K562 (cell line): ENCODE measurements around the gene DALRD3. TPM values are rescaled to one million over a fixed set of nuclear protein-coding genes. Genes with fewer than 3 reads are reported as not detected.

Source experiments
- CEBPG ChIP-seq, 3 experiments: fragments of 200-800 bp in 1 of 3; sonication (Bioruptor generic) in 1 of 3; sonication (generic) in 1 of 3; formaldehyde crosslinking in 1 of 3; IDR thresholded peaks in 2 of 3; conservative IDR thresholded peaks in 1 of 3; 2 replicates each; pipeline versions ENCODE4 v1.6.1 to v1.8.0; 2016 to 2022; ENCODE audit warnings: missing compliant biosample characterization in 2 of 3, missing genetic modification characterization in 2 of 3, mild to moderate bottlenecking in 1 of 3, missing genetic modification reagents in 1 of 3
- GTF2E2 ChIP-seq: fragments of 200-800 bp; sonication (Bioruptor generic); IDR thresholded peaks from 2 replicates; pipeline ENCODE4 v1.6.1; 2016; ENCODE audit warnings: missing genetic modification characterization, missing compliant biosample characterization
- HDAC3 ChIP-seq: fragments of 450-650 bp; IDR thresholded peaks from 2 replicates; pipeline ENCODE4 v1.6.1; 2018; ENCODE audit warnings: borderline replicate concordance, mild to moderate bottlenecking, moderate library complexity; ENCODE audit not compliant: partially characterized antibody
- HNRNPK ChIP-seq: fragments of 200-400 bp; formaldehyde crosslinking; IDR thresholded peaks from one replicate; pipeline ENCODE4 v1.6.1; 2018; ENCODE audit warnings: mild to moderate bottlenecking, low read depth, low read length; ENCODE audit not compliant: poor library complexity, severe bottlenecking
- KLF1 ChIP-seq: fragments of 450-650 bp; IDR thresholded peaks from 2 replicates; pipeline ENCODE4 v1.6.1; 2016; ENCODE audit warnings: missing genetic modification characterization, missing compliant biosample characterization
- PRMT5 ChIP-seq: sonication (generic); formaldehyde crosslinking; IDR thresholded peaks from 2 replicates; pipeline ENCODE4 v1.5.0; 2020; ENCODE audit warnings: missing genetic modification reagents
- TEAD4 ChIP-seq, 2 experiments: sonication (generic) in 1 of 2; formaldehyde crosslinking in 1 of 2; IDR thresholded peaks; 2 replicates each; pipeline versions ENCODE4 v1.6.1 to v1.8.0; 2012 to 2022; ENCODE audit warnings: borderline replicate concordance in 1 of 2, inconsistent platforms in 1 of 2, low read length in 1 of 2, mild to moderate bottlenecking in 1 of 2, missing genetic modification reagents in 1 of 2
- polyA plus RNA-seq, 8 experiments: library from polyadenylated mRNA; depleted of rRNA in 4 of 8; stranded (reverse) in 5 of 8; unstranded in 3 of 8; fragments of >200 nt; fragmentation: Nextera tagmentation in 2 of 8; fragmentation: Illumina TruSeq in 1 of 8; extraction: Ambion mirVana in 2 of 8; extraction: Trizol in 1 of 8; gene quantifications; 2 replicates each; pipeline versions ENCODE4 v1.2.1 to v1.2.3, GENCODE V29; 2011 to 2014; ENCODE audit warnings: inconsistent platforms in 1 of 8, missing spikeins in 1 of 8
- total RNA-seq, 7 experiments: library from RNA; depleted of rRNA in 6 of 7; stranded (reverse); fragments of >200 nt in 6 of 7; fragmentation: Illumina TruSeq in 2 of 7; extraction: Trizol in 2 of 7; gene quantifications; 2 replicates each; pipeline versions ENCODE4 v1.2.1 to v1.2.3, GENCODE V29; 2011 to 2021; ENCODE audit warnings: low replicate concordance in 1 of 7
- TF ChIP-seq, protein P1 (sequence below), 2 experiments: fragments of 450-650 bp in 1 of 2; sonication (generic) in 1 of 2; formaldehyde crosslinking in 1 of 2; IDR thresholded peaks in 1 of 2; conservative IDR thresholded peaks in 1 of 2; 2 replicates each; pipeline versions ENCODE4 v1.6.1 to v1.8.1; 2016 to 2023; ENCODE audit warnings: mild to moderate bottlenecking in 2 of 2, moderate library complexity in 2 of 2, inconsistent platforms in 1 of 2, missing genetic modification reagents in 1 of 2

Gene DALRD3
- total and polyA plus RNA-seq, 9 of the 15 experiments (the other 6 are each of a cell fraction or from before 2014, with no cell fraction given) = 6.6 to 31.3 (median 14.4) TPM

GRCh38 chr3:49029563-49029884 is 11.1 kb upstream of the DALRD3 start (continued):
- TF ChIP-seq, protein P1, sequence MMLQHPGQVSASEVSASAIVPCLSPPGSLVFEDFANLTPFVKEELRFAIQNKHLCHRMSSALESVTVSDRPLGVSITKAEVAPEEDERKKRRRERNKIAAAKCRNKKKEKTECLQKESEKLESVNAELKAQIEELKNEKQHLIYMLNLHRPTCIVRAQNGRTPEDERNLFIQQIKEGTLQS (IDR thresholded peaks at IDR 0.05) = no peak
- TF ChIP-seq, protein P1 (CRISPR knock-in tag; conservative IDR thresholded peaks at IDR 0.05) = 0 out of 2 replicates have a peak, but pooled peaks have one; percentile 2
- no peak for TF ChIP-seq HNRNPK
- TF ChIP-seq HDAC3 = no peak
- TF ChIP-seq KLF1 (tag) = no peak
- TF ChIP-seq TEAD4 (IDR thresholded peaks at IDR 0.05; ENCODE audit: low read length) = 0 out of 2 replicates have a peak, but pooled peaks have one; percentile 4
- TF ChIP-seq TEAD4 (CRISPR knock-in tag; IDR thresholded peaks at IDR 0.05; ENCODE audit: borderline replicate concordance) = no peak
- no peak for TF ChIP-seq PRMT5 (CRISPR knock-in tag)
- TF ChIP-seq GTF2E2 (tag) = 0 out of 2 replicates have a peak, but pooled peaks have one; percentile 35
- no peak for TF ChIP-seq CEBPG (CRISPR knock-in tag; IDR thresholded peaks at IDR 0.05)
- peak in 1 of 2 experiments; percentile 51; a peak in 2 of 4 replicates for TF ChIP-seq CEBPG (tag; conservative IDR thresholded peaks at IDR 0.05 in 1 of 2, IDR thresholded peaks at IDR 0.05 in 1 of 2)
